Measurements from ENCODE around the gene MATK.
A peak's percentile ranks its signal among the peaks of the same experiment; 100 is the strongest.
"Not testable (repeated sequence)": the region's sequence is repeated elsewhere in the genome, so short reads cannot be mapped to it uniquely, and the experiment has no call there.

Gene MATK

GRCh38 chr19:3767050-3767449 is 19.1 kb downstream of the MATK start:
- TF ChIP-seq CTCF (IDR thresholded peaks at IDR 0.05) (no peak), ZFX (IDR thresholded peaks at IDR 0.05; ENCODE audit: borderline replicate concordance) (no peak)
- no peak overlapping the region for H3K27ac ChIP-seq

GRCh38 chr19:3766520-3766919 is 19.7 kb downstream of the MATK start:
- no peak overlapping the region for H3K27ac ChIP-seq
- TF ChIP-seq ZFX (IDR thresholded peaks at IDR 0.05; ENCODE audit: borderline replicate concordance): no peak
- TF ChIP-seq CTCF (IDR thresholded peaks at IDR 0.05): no peak

- not testable (repeated sequence) for H3K27ac ChIP-seq
Observed at GRCh38 chr19:3765757-3766156, 20.4 kb downstream of the MATK start.

GRCh38 chr19:3765121-3765520 is 21.1 kb downstream of the MATK start:
- TF ChIP-seq CTCF (IDR thresholded peaks at IDR 0.05): no peak
- TF ChIP-seq ZFX (IDR thresholded peaks at IDR 0.05; ENCODE audit: borderline replicate concordance): no peak
- H3K27ac ChIP-seq: no peak overlapping the region

GRCh38 chr19:3762501-3763459 is 23.4 kb downstream of the MATK start, which contains the start of gene MRPL54:
MRPL54 (plus strand) TSS chr19:3762682; CDS start chr19:3762701, 19 bp downstream.
- peak within 1 kb of the TSS; percentile 92 for H3K27ac ChIP-seq
- TF ChIP-seq ZFX (IDR thresholded peaks at IDR 0.05; ENCODE audit: borderline replicate concordance) (no peak), CTCF (IDR thresholded peaks at IDR 0.05) (no peak)

GRCh38 chr19:3762130-3762473 is 24.1 kb downstream of the MATK start:
- peak overlapping the region; percentile 92 for H3K27ac ChIP-seq
- no peak for TF ChIP-seq ZFX (IDR thresholded peaks at IDR 0.05; ENCODE audit: borderline replicate concordance)
- no peak for TF ChIP-seq CTCF (IDR thresholded peaks at IDR 0.05)

- peak; percentile 89 for TF ChIP-seq CTCF (IDR thresholded peaks at IDR 0.05)
- no peak for TF ChIP-seq ZFX (IDR thresholded peaks at IDR 0.05; ENCODE audit: borderline replicate concordance)
Observed at GRCh38 chr19:3761382-3762129, 24.6 kb downstream of the MATK start, which contains the start of gene APBA3. APBA3 (minus strand) TSS chr19:3761692; CDS start chr19:3760264, 1,428 bp downstream.

More at GRCh38 chr19:3761382-3762129, 24.6 kb downstream of the MATK start, which contains the start of gene APBA3:
- peak within 1 kb of the TSS; percentile 92 for H3K27ac ChIP-seq

All from 22Rv1 (cell line).